Esophagus squamous epithelium (tissue), 5 donors: ENCODE results near the gene ANKRD40. TPM values are rescaled to one million over a fixed set of nuclear protein-coding genes. Genes with fewer than 3 reads are reported as not detected.

Experiments used
- DNase-seq: peaks from one replicate; lab custom pipeline; 2025; lab: John Stamatoyannopoulos, UW
- H3K27ac ChIP-seq, 4 donors: fragments of 200-600 bp; sonication (generic); one replicate each; pipeline ENCODE4 v1.5.1; 2016 to 2019; ENCODE audit warnings: mild to moderate bottlenecking in 1 of 4
- H3K27me3 ChIP-seq, 4 donors: fragments of 200-600 bp; sonication (generic); 1 replicate in 3 of 4; 2 replicates in 1 of 4; pipeline versions ENCODE4 v1.5.1 to v1.6.0; 2017 to 2021; ENCODE audit warnings: antibody characterized with exemption in 1 of 4
- H3K36me3 ChIP-seq, 3 donors: fragments of 200-600 bp; sonication (generic); one replicate each; pipeline ENCODE4 v1.5.1; 2016 to 2019
- H3K4me1 ChIP-seq, 3 donors: fragments of 200-600 bp; sonication (generic); one replicate each; pipeline ENCODE4 v1.5.1; 2017 to 2019
- H3K4me3 ChIP-seq, 4 donors: fragments of 200-600 bp; sonication (generic); 1 replicate in 3 of 4; 2 replicates in 1 of 4; pipeline ENCODE4 v1.5.1; 2016 to 2019; ENCODE audit warnings: mild to moderate bottlenecking in 2 of 4, moderate library complexity in 1 of 4
- H3K9me3 ChIP-seq, 3 donors: fragments of 200-600 bp; sonication (generic); one replicate each; pipeline ENCODE4 v1.5.1; 2016 to 2019
- CTCF ChIP-seq, 6 experiments: fragments of 450-650 bp in 4 of 6; fragments of 200-600 bp in 2 of 6; sonication (generic) in 2 of 6; IDR thresholded peaks; one replicate each; pipeline ENCODE4 v1.5.1; 2016 to 2019; ENCODE audit warnings: antibody characterized with exemption in 6 of 6, mild to moderate bottlenecking in 4 of 6, moderate library complexity in 4 of 6
- POLR2A ChIP-seq, 4 donors: fragments of 450-650 bp; IDR thresholded peaks; one replicate each; pipeline ENCODE4 v1.6.1; 2017; ENCODE audit warnings: antibody characterized with exemption in 4 of 4, mild to moderate bottlenecking in 4 of 4, moderate library complexity in 3 of 4
- WGBS, 2 donors: methylation state at CpG; one replicate each; pipeline ENCODE4 v1.1.5; 2018; 5-methylcytosine and 5-hydroxymethylcytosine counted together
- intact Hi-C: fragments of 100-400 bp; cut with DNase I; formaldehyde crosslinking; loops from one replicate; pipeline ENCODE4 v1.15.0; 2022
- total RNA-seq, 4 donors: library from RNA; depleted of rRNA; stranded (reverse); fragments of >200 nt; gene quantifications; one replicate each; pipeline ENCODE4 v1.1.0, GENCODE V29; 2016
- donor health status: DM: yes; HTN: yes; CAD: no.

Gene ANKRD40
- total RNA-seq, result 10 to 100 TPM; 10.7 to 34.9 (median 17.9) TPM

- H3K36me3 ChIP-seq, result peaks cover 0 to 15% (median 0%) of the 10 kb centered on the region in 3 donors
- peak; percentile 63 for DNase-seq
- H3K27me3 ChIP-seq, result no peaks in the 10 kb centered on the region
- intact Hi-C loops, result no loop called here
- H3K27ac ChIP-seq, result peak within 1 kb of the TSS; percentile 95 to 96 (median 95)
- 0% methylated on average over 17 to 22 of the region's 74 CpGs for WGBS, 2 donors
- H3K4me3 ChIP-seq, result peak within 1 kb of the TSS; percentile 58 to 73 (median 67)
- TF ChIP-seq CTCF (IDR thresholded peaks at IDR 0.05) (peak in 2 of 6 experiments; percentile 18 to 19), POLR2A (IDR thresholded peaks at IDR 0.05) (peak in 2 of 4 donors; percentile 58 to 76)
- H3K9me3 ChIP-seq, result no peaks in the 10 kb centered on the region
- H3K4me1 ChIP-seq, result peaks cover 19 to 69% (median 36%) of the 10 kb centered on the region in 3 donors
Measured at GRCh38 chr17:50707289-50708049, at the start of gene ANKRD40. Gene ANKRD40 (minus strand): TSS chr17:50707914. CDS start chr17:50707654, 260 bp downstream.

- Histone ChIP-seq H3K4me1 (peaks cover 0 to 16% (median 0%) of the 10 kb centered on the region in 3 donors), H3K9me3 (no peaks in the 10 kb centered on the region), H3K36me3 (peaks cover 12 to 69% (median 15%) of the 10 kb centered on the region in 3 donors), H3K27ac (no peak overlapping the region), H3K27me3 (no peaks in the 10 kb centered on the region), H3K4me3 (no peak overlapping the region)
- no peak for TF ChIP-seq POLR2A (IDR thresholded peaks at IDR 0.05)
- no peak for TF ChIP-seq CTCF (IDR thresholded peaks at IDR 0.05)
- DNase-seq, result no peak
- WGBS, 2 donors, result 56 to 59% methylated on average over 2 of the region's 2 CpGs
- intact Hi-C loops, result no loop called here
Measured at GRCh38 chr17:50754521-50754920, 46.8 kb upstream of the ANKRD40 start.

GRCh38 chr17:50749245-50749644 lies 41.5 kb upstream of the ANKRD40 start:
- Histone ChIP-seq H3K4me3 (no peak overlapping the region), H3K36me3 (peaks cover 15 to 100% (median 50%) of the 10 kb centered on the region in 3 donors), H3K27me3 (no peaks in the 10 kb centered on the region), H3K9me3 (no peaks in the 10 kb centered on the region), H3K4me1 (no peaks in the 10 kb centered on the region), H3K27ac (no peak overlapping the region)
- TF ChIP-seq POLR2A (IDR thresholded peaks at IDR 0.05) (no peak), CTCF (IDR thresholded peaks at IDR 0.05) (no peak)
- DNase-seq, result no peak
- WGBS, 2 donors, result 88 to 89% methylated on average over 4 to 6 of the region's 6 CpGs
- intact Hi-C loops, result no loop called here

GRCh38 chr17:50745631-50746030 lies 37.9 kb upstream of the ANKRD40 start:
- no peaks in the 10 kb centered on the region for H3K4me1 ChIP-seq
- no peak overlapping the region for H3K4me3 ChIP-seq
- DNase-seq, result no peak
- WGBS, 2 donors, result 83 to 89% methylated on average over 12 of the region's 12 CpGs
- H3K27me3 ChIP-seq, result no peaks in the 10 kb centered on the region
- peaks cover 25 to 100% (median 51%) of the 10 kb centered on the region in 3 donors for H3K36me3 ChIP-seq
- H3K9me3 ChIP-seq, result no peaks in the 10 kb centered on the region
- H3K27ac ChIP-seq, result no peak overlapping the region
- intact Hi-C loops, result no loop called here
- TF ChIP-seq POLR2A (IDR thresholded peaks at IDR 0.05) (no peak), CTCF (IDR thresholded peaks at IDR 0.05) (no peak)

GRCh38 chr17:50739098-50739497 lies 31.4 kb upstream of the ANKRD40 start:
- Histone ChIP-seq H3K9me3 (no peaks in the 10 kb centered on the region), H3K27me3 (no peaks in the 10 kb centered on the region), H3K36me3 (peaks cover 12 to 75% (median 19%) of the 10 kb centered on the region in 3 donors), H3K4me1 (peaks cover 0 to 26% (median 0%) of the 10 kb centered on the region in 3 donors), H3K4me3 (no peak overlapping the region), H3K27ac (no peak overlapping the region)
- intact Hi-C loops, result no loop called here
- TF ChIP-seq POLR2A (IDR thresholded peaks at IDR 0.05) (no peak), CTCF (IDR thresholded peaks at IDR 0.05) (no peak)
- DNase-seq, result no peak
- 0 to 79% methylated on average over 2 of the region's 2 CpGs for WGBS, 2 donors
